GM21515 (cell line): ENCODE measurements around the gene ALG2.
A peak's percentile ranks its signal among the peaks of the same experiment; 100 is the strongest.
"Not testable (repeated sequence)": the region's sequence is repeated elsewhere in the genome, so short reads cannot be mapped to it uniquely, and the experiment has no call there.

ENCODE experiments used
- ATAC-seq: cut with Tn5 transposase; IDR thresholded peaks from one replicate; pipeline ENCODE4 v1.9.1; 2021; ENCODE audit not compliant: unreplicated experiment

The ALG2 gene

DNA sequence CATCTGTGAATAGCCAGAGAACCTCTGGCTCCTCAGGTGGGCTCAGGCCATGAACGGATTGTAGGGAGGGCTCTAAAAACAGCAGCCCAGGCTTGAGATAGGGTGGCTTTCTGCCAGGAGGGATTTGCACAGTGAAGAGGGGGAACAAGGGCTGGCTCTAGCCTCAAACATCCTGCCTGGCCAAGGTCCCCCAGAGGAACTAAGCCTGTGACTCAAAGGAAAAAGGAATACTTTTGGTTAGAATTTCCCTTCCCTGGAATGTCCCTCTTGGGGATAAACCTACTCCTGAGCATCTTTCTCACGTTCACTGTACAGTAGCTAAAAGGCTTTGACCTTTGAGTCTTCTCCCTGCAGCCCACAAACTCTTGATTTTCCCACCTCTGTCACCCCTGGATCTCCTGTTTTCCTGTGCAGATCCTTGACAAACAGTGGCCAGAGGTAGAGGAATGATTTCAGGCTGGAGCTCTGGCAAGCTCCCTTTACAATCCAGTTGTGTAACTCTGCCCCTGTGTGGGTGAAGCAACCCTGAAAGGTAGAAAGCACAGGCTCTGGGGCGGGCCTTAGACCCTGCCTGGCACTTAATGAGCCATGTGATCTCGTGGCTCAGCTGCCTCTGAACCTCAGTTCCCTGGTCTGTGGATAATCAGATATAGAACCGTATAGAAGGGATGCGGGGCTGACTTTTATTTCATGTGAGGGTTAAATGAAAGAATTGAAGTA, 17.8 kb upstream of the ALG2 start:
- ATAC-seq: no peak

DNA sequence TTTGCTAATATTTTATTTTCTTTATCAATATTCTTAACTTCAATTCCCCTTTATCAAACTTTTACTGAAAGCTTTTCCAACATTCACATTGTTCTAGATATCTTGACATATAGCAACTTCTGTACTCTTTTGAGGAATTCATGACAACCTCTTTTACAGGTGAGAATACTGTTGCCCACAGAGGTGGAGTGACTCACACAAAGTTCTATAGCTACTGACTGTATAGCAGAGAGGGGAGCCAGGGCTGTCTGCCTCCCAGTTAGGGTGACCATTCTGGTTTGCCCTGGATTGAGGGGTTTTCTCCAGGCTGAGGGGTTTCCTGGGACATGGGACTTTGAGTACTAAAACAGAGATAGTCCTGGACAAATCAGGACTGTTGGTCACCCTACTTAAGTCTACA, 16.6 kb upstream of the ALG2 start:
- ATAC-seq: no peak

DNA sequence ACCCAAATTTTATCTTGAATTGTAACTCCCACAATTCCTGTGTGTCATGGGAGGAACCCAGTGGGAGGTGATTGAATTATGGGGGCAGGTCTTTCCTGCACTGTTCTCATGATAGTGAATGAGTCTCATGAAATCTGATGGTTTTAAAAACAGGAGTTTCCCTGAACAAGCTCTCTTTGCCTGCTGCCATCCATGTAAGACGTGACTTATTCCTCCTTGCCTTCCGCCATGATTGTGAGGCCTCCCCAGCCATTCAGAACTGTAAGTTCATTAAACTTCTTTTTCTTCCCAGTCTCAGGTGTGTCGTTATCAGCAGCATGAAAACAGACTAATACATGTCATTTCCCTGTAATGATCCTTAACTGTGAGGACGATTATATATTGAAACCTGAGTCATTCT, 16.1 kb upstream of the ALG2 start:
- not testable (repeated sequence) for ATAC-seq

DNA sequence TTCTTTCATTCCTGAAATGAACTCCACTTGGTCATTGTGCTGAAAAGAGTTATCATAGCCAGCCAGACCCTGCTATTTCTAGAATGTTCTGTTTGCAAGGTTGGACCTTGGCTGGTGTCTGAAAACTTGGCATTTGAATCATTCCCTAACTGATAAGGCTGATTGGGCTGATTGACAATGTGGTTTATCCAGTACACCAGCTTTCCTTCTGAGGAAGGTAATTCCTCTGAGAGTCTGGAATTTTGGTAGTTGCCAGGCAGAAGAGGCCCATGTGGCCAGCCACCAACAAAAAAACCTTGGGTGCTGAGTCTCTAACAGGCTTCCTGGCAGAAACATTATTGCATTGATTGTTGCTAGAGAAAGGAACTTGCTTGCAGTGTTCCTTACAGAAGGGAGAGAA, 15.6 kb upstream of the ALG2 start:
- ATAC-seq: no peak

DNA sequence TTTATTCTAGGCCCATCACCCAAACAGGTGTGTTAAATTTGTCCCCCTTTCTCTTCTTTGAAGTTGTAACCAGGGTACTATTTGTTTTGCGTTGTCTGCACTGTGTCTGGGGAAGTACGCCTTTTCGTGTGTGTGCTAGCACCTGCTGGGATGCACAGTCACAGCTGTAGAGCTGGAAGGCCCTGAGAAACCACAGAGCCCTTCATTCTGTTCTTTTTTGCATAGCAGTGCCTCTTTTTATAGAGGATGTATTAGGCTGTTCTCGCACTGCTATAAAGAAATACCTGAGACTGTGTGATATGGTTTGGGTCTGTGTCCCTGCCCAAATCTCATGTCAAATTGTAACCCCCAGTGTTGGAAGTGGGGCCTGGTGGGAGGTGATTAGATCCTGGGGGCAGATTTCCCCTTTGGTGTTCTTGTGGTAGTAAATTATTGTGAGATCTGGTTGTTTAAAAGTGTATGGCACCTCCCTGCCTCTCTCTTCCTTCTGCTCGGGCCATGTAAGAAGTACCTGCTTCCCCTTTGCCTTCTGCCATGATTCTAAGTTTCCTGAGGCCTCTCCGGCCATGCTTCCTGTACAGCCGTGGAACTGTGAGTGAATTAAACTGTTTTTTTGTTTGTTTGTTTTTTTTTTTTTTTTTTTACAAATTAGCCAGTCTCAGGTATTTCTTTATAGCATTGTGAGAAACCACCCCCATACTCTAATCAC, 14.3 kb upstream of the ALG2 start:
- peak; percentile 95 for ATAC-seq

DNA sequence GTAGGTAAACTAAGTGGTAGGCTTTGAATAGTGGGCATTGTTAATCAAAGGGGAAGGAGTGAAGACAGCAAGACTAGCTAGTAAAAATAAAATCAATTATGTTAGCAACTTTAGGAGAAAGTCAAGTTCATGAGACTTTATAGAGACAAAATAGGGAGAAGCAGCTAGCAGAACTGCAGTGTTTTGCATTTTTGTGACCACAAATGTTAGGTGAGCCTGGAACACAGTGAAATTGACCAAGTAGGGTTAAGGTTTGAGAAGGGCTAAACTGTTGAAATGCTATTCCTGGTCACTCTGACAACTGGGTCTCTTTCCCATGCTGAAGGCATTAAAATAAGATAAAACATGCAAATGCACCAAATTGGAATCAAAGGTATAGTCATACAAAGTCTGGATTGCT, 13.3 kb upstream of the ALG2 start:
- no peak for ATAC-seq

DNA sequence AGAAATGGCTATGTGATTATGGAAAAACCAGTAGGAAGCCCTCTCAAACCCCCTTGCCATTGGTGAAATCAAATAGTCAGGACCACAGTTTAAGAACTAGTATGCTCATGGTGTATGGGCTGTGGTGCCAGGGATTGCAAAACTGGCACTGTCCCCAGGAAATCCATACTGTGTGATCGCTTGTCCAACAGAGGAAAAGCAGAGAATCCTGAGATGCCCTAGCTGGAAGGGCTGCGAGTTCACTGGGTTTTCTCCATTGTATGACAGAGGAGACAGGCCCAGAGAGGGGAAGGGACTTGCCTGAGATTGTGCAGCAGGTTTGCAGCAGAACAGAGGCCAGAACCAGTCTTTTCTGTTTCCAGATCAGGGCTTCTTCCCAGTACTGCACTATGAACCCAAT, 12.9 kb upstream of the ALG2 start:
- no peak for ATAC-seq

DNA sequence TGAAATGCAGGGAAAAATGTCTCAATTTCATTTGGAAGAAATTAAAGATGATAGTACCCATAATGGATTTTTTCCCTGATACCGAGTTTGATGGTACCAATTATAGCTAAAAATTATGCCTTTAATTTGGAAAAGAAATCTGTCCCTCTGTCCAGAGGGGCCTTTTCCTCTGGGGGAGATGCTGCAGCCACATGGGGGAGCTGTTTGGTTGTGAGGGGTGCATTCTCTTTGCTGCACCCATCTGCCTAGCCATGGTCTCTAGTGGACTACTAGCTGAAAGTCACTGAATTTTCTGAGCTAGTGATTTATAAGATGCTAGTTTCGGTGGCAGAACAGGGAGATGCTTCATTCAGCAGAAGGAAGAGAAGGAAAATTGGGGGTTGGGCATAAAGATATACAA, 10.0 kb upstream of the ALG2 start:
- no peak for ATAC-seq

DNA sequence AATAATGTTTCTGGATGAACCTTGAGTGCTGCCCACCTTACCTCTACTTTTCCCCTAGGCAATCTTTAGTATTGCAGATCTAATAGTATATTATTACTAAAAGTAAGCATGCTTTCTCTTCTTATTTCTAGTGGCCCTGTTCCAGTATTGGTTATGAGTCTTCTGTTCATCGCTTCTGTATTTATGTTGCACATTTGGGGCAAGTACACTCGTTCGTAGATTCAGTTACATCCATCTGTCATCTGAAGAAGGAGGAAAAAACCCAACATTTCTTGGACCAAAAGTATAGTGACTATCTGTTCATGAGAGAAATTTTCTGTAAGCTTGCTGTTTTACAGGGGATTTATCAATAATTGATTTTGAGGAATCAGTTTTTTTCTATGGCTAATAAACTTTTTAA, 8.5 kb upstream of the ALG2 start:
- ATAC-seq: no peak

DNA sequence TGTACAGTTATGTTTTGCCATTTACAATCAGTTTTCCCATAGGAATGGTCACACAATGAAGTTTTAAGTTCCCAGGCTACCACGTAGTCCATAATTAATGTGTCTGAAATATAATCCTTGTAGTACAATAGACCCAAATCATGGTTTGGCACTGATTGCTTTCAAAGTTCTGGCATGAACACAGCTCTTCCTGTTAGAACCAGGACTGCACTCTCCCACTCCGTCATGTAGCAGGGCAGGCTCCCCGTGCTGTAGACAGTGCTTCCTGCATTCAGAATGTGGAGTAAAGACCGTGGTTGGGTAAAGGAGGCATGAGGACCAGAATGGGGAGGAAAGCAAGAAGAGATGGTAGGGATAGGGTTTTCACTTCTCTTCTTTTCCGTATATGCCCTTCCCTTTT, 4.3 kb upstream of the ALG2 start:
- no peak for ATAC-seq

DNA sequence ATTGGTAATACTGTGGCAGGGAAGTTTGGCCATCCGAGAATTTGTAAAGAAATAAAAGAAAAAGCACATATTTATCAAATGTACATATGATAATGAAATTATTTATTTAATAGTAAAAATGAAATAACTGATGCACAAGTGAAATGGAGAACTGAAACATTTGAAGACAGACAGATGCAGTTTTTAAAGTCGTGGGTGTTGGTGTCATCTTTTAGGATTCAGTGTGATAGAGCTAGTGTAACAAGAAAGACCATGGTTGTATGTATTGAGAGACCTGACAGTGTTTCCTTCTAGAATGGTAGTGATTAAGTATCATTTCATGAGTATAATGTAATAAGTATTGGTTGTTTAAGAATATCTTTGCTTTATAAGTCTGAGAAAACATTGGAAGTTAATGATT, 2.7 kb upstream of the ALG2 start:
- ATAC-seq: no peak

DNA sequence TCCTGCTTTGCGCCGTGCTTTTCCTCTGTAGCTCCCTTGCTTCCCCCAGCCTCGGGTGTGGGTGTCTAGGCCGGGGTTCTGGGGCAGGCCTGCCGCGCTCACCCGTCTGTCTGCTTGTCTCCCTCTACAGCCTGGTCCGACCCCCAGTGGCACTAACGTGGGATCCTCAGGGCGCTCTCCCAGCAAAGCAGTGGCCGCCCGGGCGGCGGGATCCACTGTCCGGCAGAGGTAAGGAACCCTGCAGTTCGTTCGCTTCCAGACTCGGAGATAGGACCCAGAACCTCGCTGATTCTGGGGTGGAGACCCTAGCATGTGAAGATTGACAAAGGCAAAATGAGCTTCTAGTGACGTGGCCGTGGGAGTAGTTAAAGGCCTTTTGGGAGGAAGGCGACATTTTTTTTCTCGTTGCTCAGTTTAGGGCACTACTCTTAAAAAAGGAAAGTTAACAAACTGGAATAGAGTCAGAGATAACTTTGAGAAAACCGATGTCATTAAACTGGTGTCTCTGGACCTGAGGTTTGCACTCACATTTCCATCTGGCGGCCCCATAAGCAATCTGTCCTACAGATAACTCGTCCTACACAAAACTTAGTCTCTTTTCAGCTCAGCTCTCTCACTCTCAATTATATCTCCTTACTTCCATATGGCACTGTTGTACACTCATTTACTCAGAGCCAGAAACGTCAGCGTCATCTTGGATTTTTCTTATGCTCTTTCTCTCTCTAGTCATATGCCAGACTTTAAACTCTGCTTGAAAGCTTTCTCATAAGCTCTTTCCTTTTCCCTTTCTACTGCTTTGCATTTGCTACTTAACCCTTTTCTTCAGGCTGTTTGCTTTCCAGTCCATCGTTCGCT, 901 bp upstream of the ALG2 start:
- ATAC-seq: peak; percentile 32

DNA sequence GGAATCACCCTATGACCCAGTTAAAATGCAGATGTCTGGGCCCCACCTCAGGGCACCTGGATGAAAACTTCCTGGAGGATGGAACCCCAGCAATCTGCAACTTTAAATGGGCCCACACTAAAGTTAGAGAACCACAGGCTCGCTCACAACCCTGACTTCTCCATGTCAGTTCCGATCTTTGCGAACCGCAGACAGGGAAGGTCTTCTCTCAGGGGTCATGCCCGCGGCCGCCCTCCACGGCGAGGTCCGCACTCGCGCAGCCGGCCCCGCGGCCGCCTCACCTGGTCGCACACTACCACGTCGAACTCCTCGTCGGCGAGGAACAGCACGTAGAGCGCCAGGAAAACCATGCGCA, 499 bp downstream of the ALG2 start:
- ATAC-seq: peak; percentile 2

DNA sequence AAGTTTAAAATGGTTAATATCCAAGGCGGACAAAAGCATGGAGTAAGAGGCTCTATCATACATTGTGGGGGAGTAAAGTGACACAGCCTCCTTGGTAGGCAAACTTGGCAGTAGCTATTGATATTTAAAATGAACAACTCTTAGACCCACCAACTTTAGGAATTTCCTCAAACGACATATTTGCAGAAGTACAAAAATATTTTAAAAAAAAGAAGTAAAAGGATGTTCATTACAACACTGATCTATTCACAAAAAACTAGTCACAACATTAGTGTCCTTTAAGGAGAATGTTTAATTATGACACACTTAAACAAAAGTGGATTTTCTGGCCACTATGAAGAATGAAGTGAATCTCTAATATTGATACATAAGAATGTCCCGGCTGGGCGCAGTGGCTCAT, 1.7 kb downstream of the ALG2 start:
- ATAC-seq: no peak

DNA sequence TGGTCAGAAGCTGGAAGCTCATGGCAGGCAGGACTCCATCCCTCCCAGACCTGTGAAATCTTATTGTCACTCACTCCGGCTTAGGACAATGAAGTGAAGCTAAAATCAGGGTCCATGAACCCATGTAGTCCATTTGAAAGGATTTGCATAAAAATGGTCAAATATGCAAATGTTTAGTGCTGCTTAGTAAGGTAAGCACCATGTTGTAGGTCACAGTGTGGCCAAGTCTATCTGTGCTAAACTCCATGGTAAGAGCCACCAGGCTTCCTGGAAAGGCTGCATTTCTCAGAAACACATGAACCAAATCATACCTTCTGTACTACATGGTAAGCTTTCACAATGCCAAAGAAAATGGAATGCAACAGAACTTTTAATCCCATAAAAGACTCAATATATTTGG, 5.7 kb downstream of the ALG2 start:
- no peak for ATAC-seq

DNA sequence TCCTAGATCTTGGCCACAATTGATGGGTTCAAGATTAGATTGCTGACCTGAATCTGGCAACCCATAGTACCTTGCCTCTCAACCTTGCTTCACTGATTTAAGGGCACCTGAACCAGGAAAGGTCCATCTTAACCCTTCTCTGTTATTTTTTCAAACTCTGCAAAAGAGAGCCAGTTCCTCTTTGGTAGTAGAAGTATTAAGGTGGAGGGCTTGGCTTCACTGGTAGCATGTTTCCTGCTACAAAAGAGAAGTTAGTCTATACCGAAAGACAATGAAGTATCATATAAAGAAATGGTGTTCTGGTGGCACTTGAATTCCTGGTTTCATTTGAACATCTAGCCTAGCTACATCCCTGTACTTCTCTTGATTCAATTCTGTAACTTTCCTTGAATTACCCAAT, 8.5 kb downstream of the ALG2 start:
- no peak for ATAC-seq

DNA sequence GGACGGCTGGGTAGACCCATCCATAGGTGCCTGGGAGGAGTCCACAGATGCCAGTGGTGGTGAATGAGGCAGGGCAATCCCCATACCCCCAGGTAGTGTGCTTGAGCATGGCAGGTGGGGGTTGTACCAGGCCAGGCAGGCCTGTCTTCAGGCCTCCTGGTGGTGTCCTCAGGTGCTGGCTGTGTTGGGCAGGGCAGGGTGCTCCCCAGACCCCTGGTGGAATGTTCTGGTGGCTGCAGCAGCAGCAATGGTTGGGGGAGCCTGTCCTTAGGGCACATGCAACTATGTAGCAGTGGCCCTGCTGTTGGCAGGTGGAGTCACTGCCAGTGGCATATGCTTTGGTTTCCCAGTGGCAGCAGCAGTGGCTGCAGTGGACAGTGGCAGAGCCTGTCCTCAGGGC, 10.0 kb downstream of the ALG2 start:
- no peak for ATAC-seq

DNA sequence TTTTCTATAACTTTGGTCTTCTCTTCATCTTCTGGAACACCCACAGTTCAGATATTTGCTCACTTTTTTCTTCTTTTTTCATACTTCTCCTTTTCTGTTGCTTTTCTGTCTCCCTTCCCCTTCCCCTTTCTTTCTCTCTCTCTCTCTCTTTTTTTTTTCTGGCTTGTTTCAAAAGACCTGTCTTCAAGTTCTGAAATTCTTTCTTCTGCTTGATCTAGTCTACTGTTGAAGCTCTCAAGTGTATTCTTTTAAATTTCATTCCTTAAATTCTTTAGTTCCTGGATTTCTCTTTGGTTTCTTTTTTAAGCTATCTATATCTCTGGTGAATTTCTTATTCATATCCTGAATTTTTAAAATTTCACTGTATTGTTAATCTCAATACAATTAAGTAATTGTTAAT, 11.2 kb downstream of the ALG2 start:
- ATAC-seq: no peak

DNA sequence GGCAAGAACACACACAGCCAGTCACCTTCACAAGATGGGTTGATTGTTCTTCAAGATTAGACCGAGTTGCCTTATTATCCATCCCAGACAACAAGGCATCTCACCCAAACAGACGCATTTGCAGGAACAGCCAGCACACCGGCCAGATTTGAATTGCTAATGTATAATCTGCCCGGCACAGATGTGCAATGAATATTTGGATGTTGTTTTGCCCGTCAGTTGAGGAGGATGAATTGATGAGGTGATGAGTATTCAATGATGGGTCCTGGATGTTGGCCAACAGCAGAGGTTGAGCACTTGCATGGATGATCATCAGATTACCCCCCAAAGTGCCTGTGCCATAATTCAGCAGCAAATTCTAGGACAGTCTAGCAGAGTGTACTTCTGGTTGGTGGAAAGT, 20.1 kb downstream of the ALG2 start:
- no peak for ATAC-seq

DNA sequence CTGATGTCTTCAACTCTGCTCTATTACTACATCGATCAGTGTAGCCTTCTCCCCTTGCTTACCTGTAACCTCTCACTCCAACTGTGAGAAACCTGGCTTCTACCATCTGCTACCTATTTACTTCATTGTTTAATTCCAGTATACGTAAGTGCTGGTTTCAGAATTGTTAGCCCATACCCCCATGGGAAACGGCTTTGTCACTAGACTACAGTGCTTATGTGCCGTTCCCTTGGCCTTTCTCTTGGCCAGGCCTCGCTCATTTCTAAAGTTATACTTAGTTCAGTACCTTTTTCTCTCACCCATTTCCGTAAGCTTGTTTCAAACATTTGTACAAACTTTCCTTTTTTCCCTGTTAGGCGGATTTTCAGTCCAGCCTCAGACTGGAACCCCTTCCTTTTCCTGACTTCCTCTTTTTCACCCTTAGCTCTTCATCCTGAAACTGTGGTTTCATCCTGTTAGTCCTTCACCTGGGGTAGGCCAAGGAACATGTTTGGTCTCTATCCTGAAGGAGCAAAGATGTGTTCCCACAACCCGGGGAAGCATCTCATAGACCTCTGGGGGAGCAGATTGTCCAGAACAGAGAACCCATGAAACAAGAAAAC, 21.7 kb downstream of the ALG2 start:
- no peak for ATAC-seq

DNA sequence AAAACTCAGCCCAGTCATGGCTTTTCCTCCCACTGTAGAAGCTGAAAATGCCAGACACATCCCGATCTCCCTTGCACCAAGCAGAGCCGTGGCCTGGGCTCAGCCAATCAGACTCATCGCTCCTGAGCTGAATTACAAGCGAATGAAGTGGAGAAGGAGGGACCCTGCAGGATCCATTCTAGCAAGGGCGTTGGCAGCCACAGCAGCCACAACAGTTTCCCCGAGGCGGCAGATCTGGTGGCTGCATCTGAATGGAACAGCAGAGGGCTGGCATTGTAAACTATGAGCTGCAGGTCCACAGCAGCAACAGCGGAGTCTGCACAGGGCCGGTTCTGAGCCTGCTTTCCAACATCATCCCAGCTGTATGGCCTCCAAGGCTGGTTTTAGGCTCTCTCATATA, 23.8 kb downstream of the ALG2 start:
- ATAC-seq: no peak
